Camera-type eye (tissue), 1 donor: ENCODE data around the gene MRPL54. TPM values are rescaled to one million over a fixed set of nuclear protein-coding genes. Genes with fewer than 3 reads are reported as not detected.

Experiments
- total RNA-seq: library from RNA; depleted of rRNA; stranded (reverse); fragments of >200 nt; gene quantifications from one replicate; pipeline ENCODE4 v1.2.3, GENCODE V29; 2014

Gene MRPL54
- total RNA-seq: 36.6 TPM

DNA sequence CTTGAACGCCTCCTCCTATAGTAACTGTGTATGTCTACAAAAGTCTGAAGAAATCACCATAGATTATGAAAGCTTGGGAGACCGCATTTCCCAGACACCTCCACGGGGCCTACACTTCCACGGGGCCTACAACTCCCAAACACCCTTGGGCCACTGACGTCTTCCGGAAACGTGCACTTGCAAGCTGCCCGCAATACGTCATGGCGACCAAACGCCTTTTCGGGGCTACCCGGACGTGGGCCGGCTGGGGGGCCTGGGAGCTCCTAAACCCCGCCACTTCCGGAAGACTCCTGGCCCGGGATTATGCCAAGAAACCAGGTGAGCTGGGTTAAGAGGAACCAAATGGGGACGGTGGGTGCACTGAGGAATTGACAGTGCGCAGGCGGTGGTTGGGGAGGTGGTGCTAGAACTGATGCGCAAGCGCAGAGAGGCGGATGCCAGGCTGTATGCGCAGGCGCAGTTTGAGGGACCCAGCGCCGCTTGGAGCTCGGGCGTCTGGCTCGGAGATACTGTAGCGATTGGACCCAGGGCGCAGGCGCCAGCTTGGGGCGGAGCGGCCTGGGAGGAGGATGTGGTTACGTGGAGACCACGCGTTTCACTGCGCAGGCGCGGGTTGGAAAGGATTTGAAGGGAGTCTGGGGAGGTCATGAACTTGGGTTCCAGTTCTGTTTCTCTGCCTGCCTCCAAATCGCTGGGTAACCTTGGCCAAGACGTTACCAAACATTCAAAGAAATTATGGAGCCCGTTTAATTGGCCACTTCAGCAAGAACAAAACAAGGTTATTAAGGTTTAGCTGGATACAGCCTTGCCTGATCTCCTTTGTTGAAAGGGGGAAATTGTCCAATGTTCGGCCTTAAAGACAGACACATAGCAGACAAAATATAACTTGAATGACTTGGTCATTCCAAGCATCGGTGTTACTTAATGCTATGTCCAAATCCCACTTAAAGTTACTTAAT is at the start of gene MRPL54:
Gene MRPL54, plus strand, starts transcription at position 182 of the 959 bp plus-strand sequence. Its CDS starts 19 bp downstream, at position 201.

DNA sequence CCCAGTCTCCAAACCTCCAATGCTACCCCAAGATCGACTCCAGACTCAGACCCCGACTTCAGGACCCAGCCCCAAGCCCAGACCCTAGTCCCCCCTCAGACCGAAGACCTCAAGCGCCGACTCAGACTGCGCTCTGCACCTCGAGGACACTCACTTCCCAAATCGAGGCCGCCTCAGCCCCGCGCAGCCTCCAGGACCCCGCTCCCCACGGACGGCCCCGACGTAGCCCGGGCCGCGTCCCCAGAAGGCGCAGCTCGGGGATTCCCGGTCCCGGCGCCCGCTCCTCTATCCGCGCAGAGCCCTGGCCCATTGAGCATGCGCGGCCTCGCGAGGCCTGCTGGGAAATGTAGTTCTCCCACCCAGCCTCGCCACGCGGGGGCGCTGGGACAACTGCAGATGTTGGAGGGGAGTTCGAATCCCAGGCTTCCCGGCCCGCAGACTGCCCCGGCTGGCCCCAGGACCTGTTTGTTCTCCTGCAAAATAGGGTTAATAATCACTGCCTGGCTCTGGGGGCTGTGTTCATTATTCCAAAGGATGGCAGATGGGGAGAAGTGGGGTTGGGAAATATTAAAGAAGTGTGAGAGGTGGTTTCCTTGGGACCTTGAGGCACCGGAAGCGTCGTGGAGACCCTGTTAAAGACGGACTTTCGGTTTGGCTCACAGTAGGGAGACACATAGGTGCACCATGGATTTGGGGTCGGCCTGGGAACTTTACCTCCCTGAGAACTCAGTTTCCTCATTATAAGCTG is 926 bp upstream of the MRPL54 start, which contains the start of gene APBA3:
Gene APBA3, minus strand, starts transcription at position 311 of the 748 bp plus-strand sequence. CDS start 1,428 bp downstream, outside the sequence.

DNA sequence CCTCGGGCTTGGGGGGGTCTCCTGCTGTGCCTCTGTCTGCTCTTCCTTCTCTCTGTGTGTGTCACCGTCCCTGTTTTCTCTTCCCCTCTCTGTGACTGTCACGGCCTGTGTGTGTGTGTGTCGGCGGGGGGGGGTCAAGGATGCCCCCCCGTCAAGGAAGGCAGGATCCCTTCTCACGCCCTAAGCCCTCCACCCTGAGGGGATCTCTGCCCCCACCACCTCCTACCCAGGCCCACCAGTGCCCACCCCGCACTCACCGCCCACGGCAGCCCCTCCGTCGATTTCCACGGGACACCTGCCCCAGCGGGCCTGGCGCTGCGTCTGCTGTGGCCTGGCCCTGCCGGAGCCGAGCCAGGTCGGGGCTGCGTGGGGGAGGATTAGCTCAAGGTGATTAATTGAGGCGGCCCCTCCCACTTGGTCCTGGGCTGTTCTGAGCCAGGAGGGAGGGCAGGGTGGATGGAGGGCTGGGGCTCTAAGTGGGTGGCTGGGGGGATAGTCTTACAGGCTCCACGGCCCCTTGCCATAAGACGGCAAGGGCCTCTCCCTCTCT is 9.5 kb downstream of the MRPL54 start, which contains the start of gene RAX2:
Gene RAX2, minus strand, starts transcription at position 323 of the 550 bp plus-strand sequence. CDS start 486 bp downstream, outside the sequence.

DNA sequence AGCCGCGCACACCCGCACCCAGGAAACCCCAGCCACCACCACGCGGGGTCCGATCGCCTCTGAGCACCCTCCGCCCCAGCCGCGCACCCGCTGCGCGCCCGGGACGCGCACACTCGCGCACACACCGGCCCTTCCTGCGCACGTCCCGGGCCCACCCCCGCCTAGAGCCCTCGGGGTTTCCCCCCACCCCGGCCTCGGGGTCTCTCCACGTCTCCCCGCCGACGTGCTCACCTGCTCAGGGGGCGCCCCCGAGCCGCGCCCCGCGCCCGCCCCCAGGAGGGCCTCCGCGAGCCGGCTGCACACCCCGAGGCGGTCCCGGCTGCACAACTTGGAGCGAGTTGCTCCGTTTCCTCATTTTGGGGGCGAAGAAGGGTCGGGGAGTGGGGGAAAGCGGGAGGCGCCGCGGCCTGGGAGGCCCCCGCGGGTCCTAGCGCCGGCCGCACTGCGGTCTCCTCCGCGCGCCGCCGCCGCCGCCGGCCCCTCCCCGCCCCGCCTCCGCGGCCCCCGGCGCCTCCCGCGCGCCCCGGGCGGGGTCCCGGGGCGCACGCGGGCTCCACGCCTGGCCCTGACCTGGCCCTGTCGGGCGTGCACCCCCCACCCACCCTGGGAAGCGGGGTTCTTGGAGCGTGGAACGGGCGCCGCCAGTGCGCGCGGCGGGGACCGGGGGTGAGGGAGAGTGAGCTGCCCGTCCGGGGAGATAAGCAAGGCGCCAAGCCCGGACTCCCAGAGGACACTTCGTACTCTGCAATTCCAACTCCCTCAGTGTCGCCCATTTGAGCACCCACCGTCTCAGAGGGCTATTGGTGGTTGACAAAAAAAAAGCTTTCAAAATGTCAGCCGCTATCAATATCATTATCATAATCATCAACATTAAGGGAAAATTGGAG is 23.7 kb downstream of the MRPL54 start, which contains the start of gene MATK:
Gene MATK, minus strand, starts transcription at position 444 of the 887 bp plus-strand sequence. CDS start 1,246 bp downstream, outside the sequence.

Other genes with a start within 250 kb of the MRPL54 start
- not detected for gene TEKTIP1, start 223.5 kb upstream of the MRPL54 start, total RNA-seq
- gene MFSD12, start 205.1 kb upstream of the MRPL54 start, total RNA-seq: 34.4 TPM
- gene HMG20B, start 189.7 kb upstream of the MRPL54 start, total RNA-seq: 60.3 TPM
- gene GIPC3, start 177.2 kb upstream of the MRPL54 start, total RNA-seq: 0.60 TPM
- 2.0 TPM for gene TBXA2R, start 155.8 kb upstream of the MRPL54 start, total RNA-seq
- 26.9 TPM for gene CACTIN, start 135.9 kb upstream of the MRPL54 start, total RNA-seq
- 57.6 TPM for gene PIP5K1C, start 62.2 kb upstream of the MRPL54 start, total RNA-seq
- 5.3 TPM for gene TJP3, start 54.3 kb upstream of the MRPL54 start, total RNA-seq
- 33.3 TPM for gene APBA3, start 990 bp upstream of the MRPL54 start, total RNA-seq
- gene RAX2, start 9.5 kb downstream of the MRPL54 start, total RNA-seq: 136 TPM
- 27.5 TPM for gene MATK, start 23.7 kb downstream of the MRPL54 start, total RNA-seq
- 7.1 TPM for gene ZFR2, start 106.4 kb downstream of the MRPL54 start, total RNA-seq
- gene ATCAY, start 118.0 kb downstream of the MRPL54 start, total RNA-seq: 23.2 TPM
- gene NMRK2, start 170.4 kb downstream of the MRPL54 start, total RNA-seq: 2.3 TPM
- 90.9 TPM for gene DAPK3, start 208.4 kb downstream of the MRPL54 start, total RNA-seq
- gene EEF2, start 222.8 kb downstream of the MRPL54 start, total RNA-seq: 2,135 TPM
- gene PIAS4, start 245.1 kb downstream of the MRPL54 start, total RNA-seq: 27.4 TPM